HEK293 (cell line): ENCODE data around the gene PRPF8.

Experiments
- CTCF ChIP-seq: fragments of 450-650 bp; formaldehyde crosslinking; IDR thresholded peaks from 2 replicates; pipeline ENCODE4 v1.5.1; 2016; ENCODE audit warnings: missing biosample characterization, missing genetic modification characterization
- REST ChIP-seq: fragments of 450-650 bp; formaldehyde crosslinking; IDR thresholded peaks from 2 replicates; pipeline ENCODE4 v1.5.1; 2016; ENCODE audit warnings: missing biosample characterization, missing genetic modification characterization
- ZBTB49 ChIP-seq: fragments of 450-650 bp; formaldehyde crosslinking; IDR thresholded peaks from 2 replicates; pipeline ENCODE4 v1.5.1; 2016; ENCODE audit warnings: missing biosample characterization, missing genetic modification characterization, low read depth
- ZEB2 ChIP-seq: fragments of 450-650 bp; formaldehyde crosslinking; IDR thresholded peaks from 2 replicates; pipeline ENCODE4 v1.5.1; 2016; ENCODE audit warnings: missing biosample characterization, missing genetic modification characterization
- ZNF140 ChIP-seq: fragments of 450-650 bp; formaldehyde crosslinking; IDR thresholded peaks from 2 replicates; pipeline ENCODE4 v1.5.1; 2016; ENCODE audit warnings: missing biosample characterization, missing genetic modification characterization
- ZNF146 ChIP-seq: fragments of 450-650 bp; formaldehyde crosslinking; IDR thresholded peaks from 2 replicates; pipeline ENCODE4 v1.5.1; 2016; ENCODE audit warnings: missing biosample characterization, missing genetic modification characterization
- ZNF24 ChIP-seq: fragments of 450-650 bp; formaldehyde crosslinking; IDR thresholded peaks from 2 replicates; pipeline ENCODE4 v1.5.1; 2016; ENCODE audit warnings: missing biosample characterization, missing genetic modification characterization
- ZNF274 ChIP-seq, 2 experiments: fragments of 200-500 bp in 1 of 2; fragments of 450-650 bp in 1 of 2; sonication (Bioruptor generic) in 1 of 2; formaldehyde crosslinking in 1 of 2; IDR thresholded peaks; 2 replicates each; pipeline versions ENCODE4 v1.5.1 to v1.6.1; 2014 to 2016; ENCODE audit warnings: borderline replicate concordance in 1 of 2, inconsistent platforms in 1 of 2, low read length in 1 of 2, missing biosample characterization in 1 of 2, missing genetic modification characterization in 1 of 2
- ZNF280D ChIP-seq: fragments of 450-650 bp; formaldehyde crosslinking; IDR thresholded peaks from 2 replicates; pipeline ENCODE4 v1.5.1; 2016; ENCODE audit warnings: missing biosample characterization, missing genetic modification characterization
- ZNF391 ChIP-seq: fragments of 450-650 bp; formaldehyde crosslinking; IDR thresholded peaks from 2 replicates; pipeline ENCODE4 v1.5.1; 2016; ENCODE audit warnings: low read depth, missing biosample characterization, missing genetic modification characterization, borderline replicate concordance
- ZNF394 ChIP-seq: fragments of 450-650 bp; formaldehyde crosslinking; IDR thresholded peaks from 2 replicates; pipeline ENCODE4 v1.5.1; 2016; ENCODE audit warnings: missing biosample characterization, missing genetic modification characterization, mild to moderate bottlenecking, moderate library complexity, borderline replicate concordance

GRCh38 chr17:1628856-1629503 lies 55.7 kb downstream of the PRPF8 start:
- TF ChIP-seq ZNF274 (IDR thresholded peaks at IDR 0.05; ENCODE audit: low read length) (no peak), ZNF274 (tag by site-specific recombination; IDR thresholded peaks at IDR 0.05; ENCODE audit: borderline replicate concordance) (no peak), CTCF (tag by site-specific recombination) (no peak), ZEB2 (tag by site-specific recombination) (0 out of 2 replicates have a peak, but pooled peaks have one; percentile 1), ZNF24 (0 out of 2 replicates have a peak, but pooled peaks have one; percentile 9), REST (no peak), ZNF146 (tag by site-specific recombination) (no peak), ZBTB49 (tag by site-specific recombination) (no peak), ZNF140 (tag by site-specific recombination) (no peak), ZNF394 (tag by site-specific recombination) (no peak), ZNF280D (tag by site-specific recombination) (no peak), ZNF391 (tag by site-specific recombination) (no peak)
